OCI-LY7 (cell line): ENCODE measurements around the gene AGRN. TPM values are rescaled to one million over a fixed set of nuclear protein-coding genes. Genes with fewer than 3 reads are reported as not detected.

ENCODE experiments used
- BruUV-seq: library from RNA; stranded (reverse); fragments of 400-500 nt; replicated peaks from 2 replicates; lab custom pipeline; 2021; lab: Mats Ljungman, UMichigan
- CTCF ChIA-PET: fragments of 300-600 bp; sonication (Branson Sonifier 250); formaldehyde crosslinking; loops from one replicate; lab custom pipeline; 2022; ENCODE audit warnings: antibody characterized with exemption; ENCODE audit not compliant: unreplicated experiment; lab: Charles Lee
- POLR2A ChIA-PET: fragments of 300-600 bp; sonication (Branson Sonifier 250); formaldehyde crosslinking; loops from one replicate; lab custom pipeline; 2022; ENCODE audit warnings: antibody characterized with exemption; lab: Charles Lee
- DNase-seq: peaks from one replicate; pipeline ENCODE4 v3.0.0-alpha.2; 2015; ENCODE audit warnings: low spot score
- H2AFZ ChIP-seq: fragments of 200-600 bp; sonication (generic), shearing (Covaris generic); 2 replicates; pipeline ENCODE4 v1.6.1; 2014; ENCODE audit warnings: mild to moderate bottlenecking, antibody characterized with exemption, low read length, moderate library complexity
- H3K27ac ChIP-seq: fragments of 200-600 bp; sonication (generic); 2 replicates; pipeline ENCODE4 v1.5.1; 2014; ENCODE audit warnings: mixed run types, low read depth, mild to moderate bottlenecking, moderate library complexity, low read length, inconsistent platforms; ENCODE audit not compliant: poor library complexity, severe bottlenecking
- H3K36me3 ChIP-seq: fragments of 200-600 bp; sonication (generic); 2 replicates; pipeline ENCODE4 v1.6.1; 2014; ENCODE audit warnings: mild to moderate bottlenecking, antibody characterized with exemption, low read length, moderate library complexity, mixed read lengths; ENCODE audit not compliant: insufficient read depth
- H3K4me1 ChIP-seq: fragments of 200-600 bp; sonication (generic); 2 replicates; pipeline ENCODE4 v1.5.1; 2014; ENCODE audit warnings: mild to moderate bottlenecking, low read length; ENCODE audit not compliant: insufficient read depth, poor library complexity, severe bottlenecking
- H3K4me2 ChIP-seq: fragments of 200-600 bp; sonication (generic); 2 replicates; pipeline ENCODE4 v1.6.1; 2014; ENCODE audit warnings: mild to moderate bottlenecking, low read length
- H3K4me3 ChIP-seq: fragments of 200-600 bp; sonication (generic); 2 replicates; pipeline ENCODE4 v1.5.1; 2014; ENCODE audit warnings: mild to moderate bottlenecking, low read depth, low read length; ENCODE audit not compliant: poor library complexity, severe bottlenecking
- H3K79me2 ChIP-seq: fragments of 200-600 bp; sonication (generic); 2 replicates; pipeline ENCODE4 v1.6.1; 2016; ENCODE audit warnings: low read depth, mild to moderate bottlenecking, low read length, moderate library complexity, mixed read lengths; ENCODE audit not compliant: insufficient read depth
- H3K9me2 ChIP-seq: fragments of 200-600 bp; sonication (generic); 2 replicates; pipeline ENCODE4 v1.6.1; 2016; ENCODE audit warnings: mild to moderate bottlenecking, low read length, mixed read lengths; ENCODE audit not compliant: insufficient read depth
- H3K9me3 ChIP-seq: fragments of 200-600 bp; sonication (generic); 2 replicates; pipeline ENCODE4 v1.6.1; 2014; ENCODE audit warnings: mild to moderate bottlenecking, mixed run types, low read length, mixed read lengths
- H4K20me1 ChIP-seq: fragments of 200-600 bp; sonication (generic); 2 replicates; pipeline ENCODE4 v1.6.1; 2014; ENCODE audit warnings: mild to moderate bottlenecking, antibody characterized with exemption, low read length, moderate library complexity, mixed read lengths; ENCODE audit not compliant: insufficient read depth
- EZH2phosphoT487 ChIP-seq: fragments of 200-600 bp; sonication (generic); IDR thresholded peaks from 2 replicates; pipeline ENCODE4 v1.6.1; 2018; ENCODE audit warnings: low read depth, borderline replicate concordance, mild to moderate bottlenecking, mixed run types, antibody characterized with exemption, low read length, moderate library complexity, mixed read lengths
- intact Hi-C: fragments of 100-400 bp; cut with micrococcal nuclease; formaldehyde crosslinking; loops from one replicate; pipeline ENCODE4 v1.10.0; 2022; ENCODE audit not compliant: unreplicated experiment
- total RNA-seq, 2 experiments: library from RNA; depleted of rRNA in 1 of 2; stranded (reverse); fragments of >200 nt in 1 of 2; shearing (Covaris generic) in 1 of 2; gene quantifications; 2 replicates each; pipeline ENCODE4 v1.2.3, GENCODE V29; 2014 to 2022
- TF ChIP-seq, protein P1 (sequence below): fragments of 200-600 bp; sonication (generic); conservative IDR thresholded peaks from 2 replicates; pipeline ENCODE4 v1.5.1; 2014; ENCODE audit warnings: mild to moderate bottlenecking, antibody characterized with exemption, low read length, moderate library complexity, mixed read lengths

AGRN gene
- total RNA-seq, 2 experiments from 2014 or later, result 2.7 to 9.1 TPM

DNA sequence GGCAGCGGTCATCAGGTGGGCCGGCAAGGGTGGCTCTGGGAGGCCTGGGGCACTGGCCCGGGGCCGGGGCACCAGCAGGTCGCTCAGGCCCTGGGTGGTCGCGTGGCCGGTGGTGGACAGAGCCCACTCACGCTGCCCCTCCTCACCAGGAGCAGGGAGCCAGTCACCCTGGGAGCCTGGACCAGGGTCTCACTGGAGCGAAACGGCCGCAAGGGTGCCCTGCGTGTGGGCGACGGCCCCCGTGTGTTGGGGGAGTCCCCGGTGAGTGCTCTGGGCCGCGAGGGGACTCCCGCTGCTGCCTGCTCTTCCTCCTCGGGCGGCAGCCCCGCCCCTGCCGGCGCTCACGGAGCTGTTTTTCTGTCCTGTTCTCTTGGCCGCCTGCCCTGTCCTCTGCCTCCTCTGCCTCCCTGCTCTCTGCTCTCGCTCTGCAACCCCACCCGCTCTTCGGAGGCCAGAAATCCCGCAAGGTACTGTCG, 30.7 kb downstream of the AGRN start:
- Histone ChIP-seq H3K9me2 (no peaks in the 10 kb centered on the region), H3K4me3 (no peak overlapping the region), H3K27ac (no peak overlapping the region), H3K4me1 (no peaks in the 10 kb centered on the region), H3K36me3 (no peaks in the 10 kb centered on the region), H4K20me1 (no peaks in the 10 kb centered on the region), H3K79me2 (no peaks in the 10 kb centered on the region), H3K4me2 (no peak overlapping the region), H2AFZ (no peak overlapping the region), H3K9me3 (no peaks in the 10 kb centered on the region)
- no TSS peak for BruUV-seq
- TF ChIP-seq, protein P1, sequence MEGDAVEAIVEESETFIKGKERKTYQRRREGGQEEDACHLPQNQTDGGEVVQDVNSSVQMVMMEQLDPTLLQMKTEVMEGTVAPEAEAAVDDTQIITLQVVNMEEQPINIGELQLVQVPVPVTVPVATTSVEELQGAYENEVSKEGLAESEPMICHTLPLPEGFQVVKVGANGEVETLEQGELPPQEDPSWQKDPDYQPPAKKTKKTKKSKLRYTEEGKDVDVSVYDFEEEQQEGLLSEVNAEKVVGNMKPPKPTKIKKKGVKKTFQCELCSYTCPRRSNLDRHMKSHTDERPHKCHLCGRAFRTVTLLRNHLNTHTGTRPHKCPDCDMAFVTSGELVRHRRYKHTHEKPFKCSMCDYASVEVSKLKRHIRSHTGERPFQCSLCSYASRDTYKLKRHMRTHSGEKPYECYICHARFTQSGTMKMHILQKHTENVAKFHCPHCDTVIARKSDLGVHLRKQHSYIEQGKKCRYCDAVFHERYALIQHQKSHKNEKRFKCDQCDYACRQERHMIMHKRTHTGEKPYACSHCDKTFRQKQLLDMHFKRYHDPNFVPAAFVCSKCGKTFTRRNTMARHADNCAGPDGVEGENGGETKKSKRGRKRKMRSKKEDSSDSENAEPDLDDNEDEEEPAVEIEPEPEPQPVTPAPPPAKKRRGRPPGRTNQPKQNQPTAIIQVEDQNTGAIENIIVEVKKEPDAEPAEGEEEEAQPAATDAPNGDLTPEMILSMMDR, result no peak
- no peak for TF ChIP-seq EZH2phosphoT487
- CTCF ChIA-PET, result no interaction called here
- POLR2A ChIA-PET, result no interaction called here
- intact Hi-C loops, result no loop called here
- DNase-seq, result no peak

DNA sequence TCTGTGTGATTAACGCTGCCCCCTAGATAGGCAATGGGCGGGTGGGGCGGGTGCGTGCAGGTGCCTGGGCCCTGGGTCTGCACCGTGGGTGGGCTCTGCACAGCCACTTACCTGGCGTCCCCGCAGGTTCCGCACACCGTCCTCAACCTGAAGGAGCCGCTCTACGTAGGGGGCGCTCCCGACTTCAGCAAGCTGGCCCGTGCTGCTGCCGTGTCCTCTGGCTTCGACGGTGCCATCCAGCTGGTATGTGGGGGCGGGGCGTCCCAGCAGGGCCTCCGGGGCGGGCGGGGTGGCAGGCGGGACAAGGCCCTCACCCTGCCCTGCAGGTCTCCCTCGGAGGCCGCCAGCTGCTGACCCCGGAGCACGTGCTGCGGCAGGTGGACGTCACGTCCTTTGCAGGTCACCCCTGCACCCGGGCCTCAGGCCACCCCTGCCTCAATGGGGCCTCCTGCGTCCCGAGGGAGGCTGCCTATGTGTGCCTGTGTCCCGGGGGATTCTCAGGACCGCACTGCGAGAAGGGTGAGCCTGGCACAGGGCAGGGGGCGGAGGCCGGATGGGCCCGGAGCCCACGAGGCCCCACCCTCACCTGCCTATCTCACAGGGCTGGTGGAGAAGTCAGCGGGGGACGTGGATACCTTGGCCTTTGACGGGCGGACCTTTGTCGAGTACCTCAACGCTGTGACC, 31.3 kb downstream of the AGRN start:
- Histone ChIP-seq H4K20me1 (no peaks in the 10 kb centered on the region), H3K4me1 (no peaks in the 10 kb centered on the region), H3K4me2 (no peak overlapping the region), H3K27ac (no peak overlapping the region), H3K9me3 (no peaks in the 10 kb centered on the region), H3K36me3 (no peaks in the 10 kb centered on the region), H3K9me2 (no peaks in the 10 kb centered on the region), H3K79me2 (no peaks in the 10 kb centered on the region), H3K4me3 (no peak overlapping the region), H2AFZ (no peak overlapping the region)
- TF ChIP-seq, protein P1, result no peak
- TF ChIP-seq EZH2phosphoT487, result no peak
- DNase-seq, result no peak
- no TSS peak for BruUV-seq
- intact Hi-C loops, result no loop called here
- CTCF ChIA-PET, result no interaction called here
- POLR2A ChIA-PET, result no interaction called here
